Ureter (tissue), 1 donor: ENCODE data around the gene MVB12A. TPM values are rescaled to one million over a fixed set of nuclear protein-coding genes. Genes with fewer than 3 reads are reported as not detected.

Experiments used
- DNase-seq: peaks from one replicate; pipeline ENCODE4 v3.0.0-alpha.2; 2020; ENCODE audit warnings: low spot score
- total RNA-seq: library from RNA; stranded (reverse); gene quantifications from one replicate; pipeline ENCODE4 v1.2.4, GENCODE V29; 2023
- donor health status: DM: yes; HTN: yes; CAD: no.

MVB12A gene
- total RNA-seq, 1 donor from 2014 or later: 33.0 TPM

GRCh38 chr19:17404621-17405249 lies 15.1 kb upstream of the MVB12A start:
- no peak for DNase-seq

GRCh38 chr19:17405250-17406045 lies 14.4 kb upstream of the MVB12A start, which contains the start of gene BST2:
Gene BST2 (minus strand): TSS chr19:17405630. CDS start chr19:17405575, 55 bp downstream.
- peak; percentile 61 for DNase-seq

- DNase-seq: no peak
Measured at GRCh38 chr19:17406046-17406886, 13.6 kb upstream of the MVB12A start.

- no peak for DNase-seq
Measured at GRCh38 chr19:17406887-17407196, 13.0 kb upstream of the MVB12A start.

GRCh38 chr19:17409990-17410389 lies 9.9 kb upstream of the MVB12A start:
- DNase-seq: no peak

- no peak for DNase-seq
Measured at GRCh38 chr19:17411801-17412200, 8.0 kb upstream of the MVB12A start.

- no peak for DNase-seq
Measured at GRCh38 chr19:17414097-17414496, 5.8 kb upstream of the MVB12A start.

- no peak for DNase-seq
Measured at GRCh38 chr19:17415121-17415520, 4.7 kb upstream of the MVB12A start.

- no peak for DNase-seq
Measured at GRCh38 chr19:17418710-17419109, 1.1 kb upstream of the MVB12A start.

- no peak for DNase-seq
Measured at GRCh38 chr19:17419154-17419620, 660 bp upstream of the MVB12A start.

GRCh38 chr19:17420475-17420924 lies 653 bp downstream of the MVB12A start:
- peak; percentile 62 for DNase-seq

GRCh38 chr19:17421942-17422341 lies 2.1 kb downstream of the MVB12A start:
- no peak for DNase-seq

- DNase-seq: no peak
Measured at GRCh38 chr19:17423429-17424208, 3.8 kb downstream of the MVB12A start.

GRCh38 chr19:17424743-17425365 lies 5.0 kb downstream of the MVB12A start:
- no peak for DNase-seq

- no peak for DNase-seq
Measured at GRCh38 chr19:17429641-17430113, 9.8 kb downstream of the MVB12A start.

GRCh38 chr19:17431417-17431816 lies 11.6 kb downstream of the MVB12A start:
- no peak for DNase-seq

- DNase-seq: no peak
Measured at GRCh38 chr19:17435218-17435617, 15.4 kb downstream of the MVB12A start.

GRCh38 chr19:17436094-17436873 lies 16.4 kb downstream of the MVB12A start:
- DNase-seq: no peak

- no peak for DNase-seq
Measured at GRCh38 chr19:17436874-17437267, 17.0 kb downstream of the MVB12A start.
